ENCODE results near the gene RAD1. TPM values are rescaled to one million over a fixed set of nuclear protein-coding genes. Genes with fewer than 3 reads are reported as not detected.
A peak's percentile ranks its signal among the peaks of the same experiment; 100 is the strongest.

Gene RAD1
- total and polyA plus RNA-seq, 2 donors (not counting 1 experiment from before 2014, with no cell fraction given), result 7.8 to 25.9 TPM

DNA sequence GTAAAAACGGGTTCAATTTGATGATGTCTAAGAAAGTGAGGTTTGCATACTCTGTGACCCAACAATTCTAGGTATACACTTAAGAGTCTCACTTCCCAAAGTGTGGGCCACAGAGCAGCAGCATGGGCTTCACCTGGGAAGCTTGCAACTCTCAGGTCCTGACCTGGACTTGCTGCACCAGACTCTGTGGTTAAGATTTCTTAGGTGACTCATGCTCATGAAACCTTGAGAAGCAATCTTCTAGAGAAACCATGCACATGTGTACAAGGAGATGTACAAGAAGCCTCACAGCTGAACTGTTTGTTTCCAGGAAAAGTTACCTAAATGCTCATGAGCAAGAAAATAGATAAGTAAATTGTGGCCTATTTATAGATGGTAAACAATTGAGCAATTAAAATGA, 44.0 kb upstream of the RAD1 start:
- H3K27me3 Mint-ChIP-seq, result no peaks in the 10 kb centered on the region
- Histone ChIP-seq H3K9ac (ENCODE audit: low read length) (no peak overlapping the region), H3K9me3 (ENCODE audit: control extremely low read depth in 1 of 3, control insufficient read depth in 2 of 3, insufficient read depth in 1 of 3, low read length in 2 of 3) (no peaks in the 10 kb centered on the region), H3K27ac (ENCODE audit: low read length in 2 of 2) (no peak overlapping the region), H3K27me3 (replicated peaks in 1 of 4; ENCODE audit: control extremely low read depth in 1 of 4, control insufficient read depth in 3 of 4, insufficient read depth in 4 of 4, low read length in 3 of 4) (no peaks in the 10 kb centered on the region), H3K79me2 (ENCODE audit: control insufficient read depth, insufficient read depth, low read length) (no peaks in the 10 kb centered on the region), H3K4me2 (replicated peaks; ENCODE audit: low read depth, low read length, poor library complexity, severe bottlenecking) (no peak overlapping the region), H2AFZ (ENCODE audit: insufficient read depth, low read depth, low read length, poor library complexity, severe bottlenecking) (no peak overlapping the region), H3K36me3 (replicated peaks in 1 of 2; ENCODE audit: control extremely low read depth in 1 of 2, control insufficient read depth in 1 of 2, extremely low read depth in 1 of 2, insufficient read depth in 2 of 2, low read length in 1 of 2) (peaks cover 0 to 13% of the 10 kb centered on the region in 2 experiments), H4K20me1 (ENCODE audit: control insufficient read depth, insufficient read depth, low read length, poor library complexity, severe bottlenecking) (no peaks in the 10 kb centered on the region), H3K4me1 (ENCODE audit: control insufficient read depth in 2 of 2, insufficient read depth in 2 of 2, low read length in 2 of 2) (no peaks in the 10 kb centered on the region), H3K4me3 (ENCODE audit: control extremely low read depth in 1 of 5, extremely low read depth in 1 of 5, insufficient read depth in 1 of 5, low read depth in 2 of 5, low read length in 4 of 5) (no peak overlapping the region)
- no peaks in the 10 kb centered on the region for H3K4me1 Mint-ChIP-seq
- H3K4me3 Mint-ChIP-seq, result no peak overlapping the region
- ChIA-PET POLR2A (no interaction called here), CTCF (interaction anchor here (1.4 kb wide), 1 partner anchor 12 kb away, joined by 3 read pairs; no protein-coding TSS in a partner anchor)
- H3K9me3 Mint-ChIP-seq (ENCODE audit: insufficient read depth), result no peaks in the 10 kb centered on the region
- intact Hi-C loops (cut with micrococcal nuclease), result no loop called here
- WGBS (ENCODE audit: insufficient coverage), result no CpG with 5 or more reads among the region's 1 CpG
- no peak overlapping the region for H3K27ac Mint-ChIP-seq
- TF ChIP-seq, protein P1, sequence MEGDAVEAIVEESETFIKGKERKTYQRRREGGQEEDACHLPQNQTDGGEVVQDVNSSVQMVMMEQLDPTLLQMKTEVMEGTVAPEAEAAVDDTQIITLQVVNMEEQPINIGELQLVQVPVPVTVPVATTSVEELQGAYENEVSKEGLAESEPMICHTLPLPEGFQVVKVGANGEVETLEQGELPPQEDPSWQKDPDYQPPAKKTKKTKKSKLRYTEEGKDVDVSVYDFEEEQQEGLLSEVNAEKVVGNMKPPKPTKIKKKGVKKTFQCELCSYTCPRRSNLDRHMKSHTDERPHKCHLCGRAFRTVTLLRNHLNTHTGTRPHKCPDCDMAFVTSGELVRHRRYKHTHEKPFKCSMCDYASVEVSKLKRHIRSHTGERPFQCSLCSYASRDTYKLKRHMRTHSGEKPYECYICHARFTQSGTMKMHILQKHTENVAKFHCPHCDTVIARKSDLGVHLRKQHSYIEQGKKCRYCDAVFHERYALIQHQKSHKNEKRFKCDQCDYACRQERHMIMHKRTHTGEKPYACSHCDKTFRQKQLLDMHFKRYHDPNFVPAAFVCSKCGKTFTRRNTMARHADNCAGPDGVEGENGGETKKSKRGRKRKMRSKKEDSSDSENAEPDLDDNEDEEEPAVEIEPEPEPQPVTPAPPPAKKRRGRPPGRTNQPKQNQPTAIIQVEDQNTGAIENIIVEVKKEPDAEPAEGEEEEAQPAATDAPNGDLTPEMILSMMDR (IDR thresholded peaks at IDR 0.05), result no peak
- no peak for TF ChIP-seq EZH2 (IDR thresholded peaks at IDR 0.05; ENCODE audit: borderline replicate concordance, insufficient read depth, low read depth, low read length, poor library complexity, severe bottlenecking)
- ATAC-seq (ENCODE audit: low read depth) (no peak), DNase-seq (no peak)

DNA sequence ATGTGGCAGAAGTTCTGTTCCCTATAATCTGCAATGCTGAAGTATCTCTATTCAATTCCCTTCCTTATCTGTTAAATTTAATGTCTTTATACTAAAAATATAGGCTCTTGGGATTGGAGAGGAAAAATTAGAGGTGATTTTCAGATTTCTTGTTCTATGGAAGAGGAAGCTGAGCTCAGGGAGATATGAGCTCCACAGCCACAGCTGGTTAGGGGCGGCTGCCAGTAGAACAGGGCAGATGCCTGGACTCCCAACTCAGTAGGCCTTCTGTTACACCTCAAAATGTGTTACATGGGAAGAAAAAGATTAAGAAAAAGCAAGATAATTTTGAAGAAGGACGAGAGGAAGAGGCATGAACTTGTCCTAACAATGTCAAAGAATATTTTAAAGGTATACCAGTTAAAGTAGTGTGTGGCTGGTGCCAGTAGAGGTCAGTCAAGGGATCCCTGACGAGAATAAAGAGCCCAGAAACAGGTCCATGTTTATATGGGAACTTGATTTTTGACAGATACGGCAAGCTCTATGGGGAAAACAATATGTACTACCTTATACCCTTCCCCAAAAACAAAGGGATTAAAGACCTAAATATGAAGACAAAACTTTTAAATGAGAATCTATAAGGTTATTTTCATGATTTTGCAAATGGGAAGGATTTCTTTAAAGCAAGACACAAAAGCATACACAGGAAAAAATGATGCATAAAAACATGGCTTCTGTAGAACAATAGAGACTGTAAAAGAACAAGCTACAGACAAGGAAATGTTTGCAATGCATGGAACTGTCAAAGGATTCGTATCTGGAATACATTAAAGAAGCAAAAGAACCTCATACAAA, 42.8 kb upstream of the RAD1 start:
- intact Hi-C loops (cut with micrococcal nuclease), result no loop called here
- DNase-seq (no peak), ATAC-seq (ENCODE audit: low read depth) (no peak)
- no peak overlapping the region for H3K4me3 Mint-ChIP-seq
- no CpG with 5 or more reads among the region's 5 CpGs for WGBS (ENCODE audit: insufficient coverage)
- H3K4me1 Mint-ChIP-seq, result no peaks in the 10 kb centered on the region
- ChIA-PET CTCF (interaction anchor here (1.1 to 1.6 kb wide), 5 partner anchors 11 to 493 kb away, joined by 3 to 5 read pairs (median 3); partner anchors contain the start of gene DNAJC21), POLR2A (no interaction called here)
- H3K9me3 ChIP-seq (ENCODE audit: control extremely low read depth in 1 of 3, control insufficient read depth in 2 of 3, insufficient read depth in 1 of 3, low read length in 2 of 3), result no peaks in the 10 kb centered on the region
- H3K27ac ChIP-seq (ENCODE audit: low read length in 2 of 2), result no peak overlapping the region
- H3K4me3 ChIP-seq (ENCODE audit: control extremely low read depth in 1 of 5, extremely low read depth in 1 of 5, insufficient read depth in 1 of 5, low read depth in 2 of 5, low read length in 4 of 5), result no peak overlapping the region
- TF ChIP-seq EZH2 (IDR thresholded peaks at IDR 0.05; ENCODE audit: borderline replicate concordance, insufficient read depth, low read depth, low read length, poor library complexity, severe bottlenecking), result no peak
- TF ChIP-seq, protein P1 (IDR thresholded peaks at IDR 0.05), result peak; percentile 48
- H3K27me3 Mint-ChIP-seq, result no peaks in the 10 kb centered on the region
- peaks cover 0 to 19% of the 10 kb centered on the region in 2 experiments for H3K36me3 ChIP-seq (replicated peaks in 1 of 2; ENCODE audit: control extremely low read depth in 1 of 2, control insufficient read depth in 1 of 2, extremely low read depth in 1 of 2, insufficient read depth in 2 of 2, low read length in 1 of 2)
- no peaks in the 10 kb centered on the region for H4K20me1 ChIP-seq (ENCODE audit: control insufficient read depth, insufficient read depth, low read length, poor library complexity, severe bottlenecking)
- no peaks in the 10 kb centered on the region for H3K9me3 Mint-ChIP-seq (ENCODE audit: insufficient read depth)
- no peaks in the 10 kb centered on the region for H3K4me1 ChIP-seq (ENCODE audit: control insufficient read depth in 2 of 2, insufficient read depth in 2 of 2, low read length in 2 of 2)
- H3K79me2 ChIP-seq (ENCODE audit: control insufficient read depth, insufficient read depth, low read length), result no peaks in the 10 kb centered on the region
- H3K9ac ChIP-seq (ENCODE audit: low read length), result no peak overlapping the region
- no peak overlapping the region for H3K4me2 ChIP-seq (replicated peaks; ENCODE audit: low read depth, low read length, poor library complexity, severe bottlenecking)
- no peak overlapping the region for H2AFZ ChIP-seq (ENCODE audit: insufficient read depth, low read depth, low read length, poor library complexity, severe bottlenecking)
- H3K27ac Mint-ChIP-seq, result no peak overlapping the region
- H3K27me3 ChIP-seq (replicated peaks in 1 of 4; ENCODE audit: control extremely low read depth in 1 of 4, control insufficient read depth in 3 of 4, insufficient read depth in 4 of 4, low read length in 3 of 4), result no peaks in the 10 kb centered on the region
